GM12801 (cell line): ENCODE data around the gene ANAPC4.

Experiments used
- TF ChIP-seq, protein P1 (sequence below): IDR thresholded peaks from one replicate; pipeline ENCODE4 v1.5.1; 2011; ENCODE audit warnings: control low read depth; ENCODE audit not compliant: insufficient read length; ENCODE audit errors: extremely low read depth

The ANAPC4 gene

DNA sequence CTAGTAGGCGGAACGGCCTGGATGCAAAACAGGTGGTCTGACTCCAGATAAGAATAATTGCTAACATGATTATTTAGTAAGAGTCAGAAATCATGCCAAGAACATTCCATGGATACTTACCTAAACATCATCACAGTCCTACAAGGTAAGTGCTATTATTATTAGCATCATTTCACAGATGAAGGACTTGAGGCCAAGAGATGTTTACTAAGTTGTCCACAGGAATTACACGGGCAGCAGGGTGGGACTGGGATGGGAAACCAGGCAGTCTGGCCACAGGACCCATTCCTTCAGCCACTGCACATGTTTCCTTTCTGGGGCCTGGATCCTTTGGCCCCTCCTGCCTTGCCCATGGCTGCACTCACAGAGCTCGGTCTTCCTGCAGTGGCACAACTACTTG, 48.3 kb downstream of the ANAPC4 start:
- TF ChIP-seq, protein P1, sequence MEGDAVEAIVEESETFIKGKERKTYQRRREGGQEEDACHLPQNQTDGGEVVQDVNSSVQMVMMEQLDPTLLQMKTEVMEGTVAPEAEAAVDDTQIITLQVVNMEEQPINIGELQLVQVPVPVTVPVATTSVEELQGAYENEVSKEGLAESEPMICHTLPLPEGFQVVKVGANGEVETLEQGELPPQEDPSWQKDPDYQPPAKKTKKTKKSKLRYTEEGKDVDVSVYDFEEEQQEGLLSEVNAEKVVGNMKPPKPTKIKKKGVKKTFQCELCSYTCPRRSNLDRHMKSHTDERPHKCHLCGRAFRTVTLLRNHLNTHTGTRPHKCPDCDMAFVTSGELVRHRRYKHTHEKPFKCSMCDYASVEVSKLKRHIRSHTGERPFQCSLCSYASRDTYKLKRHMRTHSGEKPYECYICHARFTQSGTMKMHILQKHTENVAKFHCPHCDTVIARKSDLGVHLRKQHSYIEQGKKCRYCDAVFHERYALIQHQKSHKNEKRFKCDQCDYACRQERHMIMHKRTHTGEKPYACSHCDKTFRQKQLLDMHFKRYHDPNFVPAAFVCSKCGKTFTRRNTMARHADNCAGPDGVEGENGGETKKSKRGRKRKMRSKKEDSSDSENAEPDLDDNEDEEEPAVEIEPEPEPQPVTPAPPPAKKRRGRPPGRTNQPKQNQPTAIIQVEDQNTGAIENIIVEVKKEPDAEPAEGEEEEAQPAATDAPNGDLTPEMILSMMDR: no peak

DNA sequence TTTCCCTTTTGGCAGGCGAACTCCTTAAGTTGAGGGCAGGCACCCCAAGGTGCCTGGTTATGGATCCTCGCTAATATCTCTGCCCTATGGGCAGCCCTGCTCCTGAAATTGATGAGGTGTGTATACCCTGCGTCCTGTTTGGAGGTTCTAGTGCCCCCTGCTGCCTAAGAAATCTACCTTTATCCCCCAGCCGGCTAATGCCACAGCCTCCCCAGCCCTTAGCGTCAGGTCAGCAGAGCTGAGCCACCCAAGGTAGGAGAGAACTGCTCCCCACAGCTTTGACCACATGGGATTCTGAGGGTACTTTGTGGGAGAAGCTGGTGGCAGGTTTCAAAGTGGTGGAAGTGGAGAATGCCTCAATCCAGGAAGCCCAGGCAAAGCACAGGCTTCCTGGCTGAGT, 50.8 kb downstream of the ANAPC4 start:
- TF ChIP-seq, protein P1: no peak

DNA sequence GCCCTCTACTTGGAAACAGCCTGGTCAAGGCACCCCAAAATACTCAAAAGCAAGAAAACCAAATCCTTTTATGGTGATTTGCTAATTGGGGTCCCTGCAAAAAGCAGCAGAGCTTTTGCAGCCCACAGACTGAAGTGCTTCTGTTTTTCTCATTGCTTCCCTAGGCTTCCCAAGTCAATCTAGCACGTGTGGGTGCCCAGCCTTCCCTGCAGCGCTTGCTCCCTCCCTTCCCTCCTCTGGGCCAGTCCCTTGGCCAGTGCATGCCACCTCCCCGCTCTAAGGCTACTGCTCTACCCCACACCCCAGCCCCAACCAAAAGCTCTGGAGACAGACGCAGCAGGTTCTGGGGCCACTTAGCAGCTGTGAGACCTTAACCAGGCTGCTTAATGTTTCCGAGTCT, 53.6 kb downstream of the ANAPC4 start:
- TF ChIP-seq, protein P1: no peak

DNA sequence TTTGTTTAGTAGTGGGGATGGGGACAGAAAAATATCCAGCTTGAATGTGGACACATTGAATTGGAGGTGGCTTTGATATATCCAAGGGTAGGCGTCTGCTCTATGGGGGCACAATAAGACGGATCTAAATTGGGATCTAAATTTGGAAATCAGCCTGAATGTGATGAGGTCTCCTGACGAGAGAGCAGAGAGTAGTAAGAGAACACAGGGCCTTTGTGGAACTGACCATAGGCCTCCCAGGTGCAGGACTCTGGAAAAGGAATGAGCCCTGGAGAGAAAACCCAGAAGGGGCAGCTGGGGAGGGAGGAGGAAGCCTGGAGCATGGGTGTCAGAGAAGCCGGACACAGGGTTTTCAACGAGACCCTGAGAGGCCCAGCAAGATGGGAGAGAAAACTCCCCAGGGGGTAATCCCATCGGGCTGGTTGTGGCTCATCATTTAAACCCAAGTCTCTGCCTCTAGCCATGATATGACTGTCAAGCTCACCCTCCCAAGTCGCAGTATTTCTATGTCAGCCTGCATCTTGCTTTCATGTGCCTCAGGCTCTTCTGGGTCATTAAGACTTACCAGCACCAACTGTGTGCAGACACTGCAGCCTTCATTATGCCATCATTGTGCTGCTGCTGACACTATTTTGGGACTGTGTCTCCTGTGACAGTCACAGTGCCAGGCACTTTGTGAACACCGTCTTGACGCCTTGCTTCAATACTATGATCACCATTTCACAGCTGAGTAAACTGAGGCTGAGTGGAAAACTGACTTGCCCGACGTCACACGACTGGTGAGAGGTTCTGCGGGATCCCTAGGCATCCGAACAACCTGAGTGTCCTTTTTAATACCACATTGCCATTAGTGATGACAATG, 57.1 kb downstream of the ANAPC4 start:
- TF ChIP-seq, protein P1: no peak

DNA sequence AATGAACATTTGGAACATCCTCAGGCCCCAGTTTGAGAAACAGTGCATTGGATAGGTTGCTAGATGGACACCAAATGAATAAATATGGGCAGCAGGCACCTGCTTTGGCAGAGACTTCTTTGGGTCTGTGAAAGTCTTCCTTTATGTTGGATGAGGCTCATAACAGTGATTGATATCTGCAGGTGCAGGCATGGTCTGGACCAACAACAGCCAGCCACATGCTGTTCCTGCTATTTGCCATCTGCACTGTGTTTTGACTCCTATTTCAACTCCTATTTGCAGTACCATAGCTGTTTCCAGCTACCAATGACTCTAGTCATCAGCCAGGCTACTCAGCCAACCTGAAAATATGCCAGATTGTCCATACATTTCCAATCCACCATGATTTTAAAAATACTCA, 60.9 kb downstream of the ANAPC4 start:
- TF ChIP-seq, protein P1: no peak

DNA sequence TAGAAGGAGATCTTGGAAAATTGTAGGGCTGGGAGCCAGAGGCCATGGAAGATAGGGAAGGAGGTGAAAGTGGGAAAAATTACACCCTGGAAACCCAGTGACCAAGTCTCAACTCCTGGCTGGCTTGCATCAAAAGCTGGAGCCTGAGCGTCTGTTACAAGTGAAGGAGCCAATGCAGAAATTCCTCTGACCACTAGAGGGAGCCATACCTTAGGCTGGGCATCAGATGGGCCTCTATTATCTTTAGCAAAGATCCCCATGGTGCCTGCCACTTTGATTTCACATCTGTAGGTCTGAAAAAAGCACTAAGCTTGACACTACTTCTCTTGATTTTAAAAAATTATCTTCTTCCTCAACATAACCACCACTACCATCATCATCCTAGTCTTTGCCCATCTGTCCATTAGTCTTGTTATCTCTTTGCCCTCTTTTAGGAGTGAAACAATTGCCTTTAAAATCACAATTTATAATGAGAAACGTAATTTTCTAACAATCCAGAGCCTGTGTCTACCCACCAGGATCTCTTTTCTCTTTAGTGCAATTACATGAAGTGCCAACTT, 62.9 kb downstream of the ANAPC4 start:
- TF ChIP-seq, protein P1: peak; percentile 28

DNA sequence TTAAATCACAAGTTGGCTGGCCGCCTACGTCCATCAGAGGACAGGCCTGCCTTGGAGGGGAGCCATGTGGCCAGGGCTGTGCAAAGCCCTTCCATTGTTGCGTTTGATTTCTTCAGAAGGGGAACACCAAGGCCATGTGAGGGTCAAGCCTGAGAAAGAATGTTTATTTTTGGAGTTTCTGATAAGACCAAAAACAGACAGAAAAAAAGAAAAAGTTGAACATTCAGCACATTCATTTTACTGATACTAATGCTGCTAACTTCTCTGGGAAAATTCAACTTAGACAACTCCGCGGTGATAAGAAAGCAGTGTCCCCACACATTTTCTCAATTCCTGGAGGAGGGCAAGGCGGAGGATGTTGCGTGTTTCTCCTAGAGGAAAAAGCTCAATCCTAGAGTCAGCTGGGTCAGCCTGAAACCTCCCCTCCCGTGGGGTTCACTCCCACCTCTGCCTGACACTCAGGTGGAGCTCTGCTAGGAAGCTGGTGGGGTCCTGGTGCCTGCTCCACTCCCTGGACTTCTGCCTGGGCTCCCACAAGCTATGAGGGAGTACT, 63.5 kb downstream of the ANAPC4 start:
- TF ChIP-seq, protein P1: no peak
